Uterus (tissue), 2 donors: ENCODE measurements around the gene RPS6KA2.

Source experiments
- CTCF ChIP-seq, 4 experiments: fragments of 200-600 bp in 2 of 4; fragments of 450-650 bp in 2 of 4; sonication (generic) in 2 of 4; IDR thresholded peaks; one replicate each; pipeline ENCODE4 v1.5.1; 2016 to 2019; ENCODE audit warnings: antibody characterized with exemption in 4 of 4, mild to moderate bottlenecking in 2 of 4, moderate library complexity in 1 of 4
- POLR2A ChIP-seq, 2 donors: fragments of 450-650 bp; IDR thresholded peaks; one replicate each; pipeline ENCODE4 v1.6.1; 2016; ENCODE audit warnings: antibody characterized with exemption in 2 of 2, mild to moderate bottlenecking in 1 of 2, moderate library complexity in 1 of 2

DNA sequence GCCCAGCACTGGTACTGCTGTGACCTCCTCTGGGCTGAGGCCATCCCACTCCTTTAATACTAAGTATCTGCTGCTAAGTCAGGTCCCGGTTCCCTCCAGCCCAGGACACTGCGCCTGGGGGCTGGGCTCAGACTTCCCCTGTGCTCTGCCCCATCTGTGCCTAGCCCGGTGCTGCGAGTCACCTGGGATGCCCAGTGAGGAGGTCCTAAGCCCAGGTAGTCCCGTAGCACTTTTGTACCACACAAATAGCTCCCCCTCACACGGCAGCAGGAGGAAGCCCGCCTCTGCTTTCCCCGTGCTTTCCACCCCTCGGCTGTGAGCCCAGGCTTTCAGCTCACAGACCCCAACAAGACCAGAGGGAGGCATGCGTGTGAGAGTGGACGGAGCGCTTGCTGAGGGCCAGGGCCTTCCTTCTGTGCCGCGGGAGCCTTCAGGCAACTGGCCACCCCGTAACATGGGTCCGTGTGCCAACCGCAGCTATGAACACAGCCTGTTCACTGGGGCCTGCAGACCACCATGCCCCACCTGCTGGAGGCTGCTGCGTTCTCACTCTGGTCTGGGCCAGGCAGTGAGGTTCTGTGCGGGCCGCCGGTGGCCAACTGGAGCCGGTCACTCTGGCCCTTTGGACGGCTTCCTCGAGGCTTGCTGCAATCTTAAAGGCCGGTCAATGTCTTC, 164.5 kb downstream of the RPS6KA2 start:
- TF ChIP-seq CTCF (IDR thresholded peaks at IDR 0.05) (no peak), POLR2A (IDR thresholded peaks at IDR 0.05) (no peak)
